Neural progenitor cell (in vitro differentiated cells): ENCODE data around the gene PAN2.

ENCODE experiments used
- CTCF ChIP-seq: fragments of 200-600 bp; sonication (generic); IDR thresholded peaks from 2 replicates; pipeline ENCODE4 v1.5.1; 2017; ENCODE audit warnings: antibody characterized with exemption, mild to moderate bottlenecking
- EZH2 ChIP-seq: fragments of 200-600 bp; sonication (generic); IDR thresholded peaks from 2 replicates; pipeline ENCODE4 v1.6.1; 2017; ENCODE audit warnings: antibody characterized with exemption, mild to moderate bottlenecking, moderate library complexity
- EZH2phosphoT487 ChIP-seq: fragments of 200-600 bp; sonication (generic); IDR thresholded peaks from 2 replicates; pipeline ENCODE4 v1.6.1; 2017; ENCODE audit warnings: antibody characterized with exemption

DNA sequence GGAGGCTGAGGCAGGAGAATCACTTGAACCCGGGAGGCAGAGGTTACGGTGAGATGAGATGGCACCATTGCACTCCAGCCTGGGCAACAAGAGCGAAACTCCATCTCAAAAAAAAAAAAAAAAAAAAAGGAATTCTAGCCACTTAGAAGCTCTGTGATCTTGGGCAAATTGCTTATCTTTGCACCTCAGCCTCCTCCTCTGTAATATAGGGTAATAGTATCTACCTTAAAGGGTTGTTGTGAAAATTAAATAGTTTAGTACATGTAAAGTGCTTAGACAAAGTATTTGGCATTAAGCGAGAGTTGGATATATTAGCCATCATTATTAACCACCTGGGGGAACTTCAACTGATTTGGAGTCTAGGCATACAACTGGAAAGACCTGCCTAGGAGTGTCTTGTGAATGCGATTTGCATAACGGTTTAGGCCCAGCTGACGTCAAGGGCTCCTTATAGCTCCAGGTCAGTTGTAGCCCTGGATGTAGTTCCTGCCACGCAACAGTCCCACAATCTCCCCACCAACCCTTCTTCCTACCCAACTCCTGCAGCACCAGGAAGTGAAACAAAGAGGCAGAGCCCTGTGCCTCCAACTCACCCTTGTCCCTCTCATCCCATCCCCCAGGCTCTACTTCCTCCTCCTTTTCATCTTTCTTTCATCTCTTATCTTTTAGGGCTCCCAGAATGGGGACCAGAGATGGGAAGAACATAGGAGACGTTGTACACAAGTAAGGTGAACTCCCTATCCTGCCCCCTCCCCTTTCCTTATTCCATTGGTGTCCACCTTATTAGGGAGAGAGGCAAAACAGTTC, 2.8 kb upstream of the PAN2 start:
- TF ChIP-seq CTCF (no peak), EZH2 (no peak), EZH2phosphoT487 (no peak)
